HL-60 (cell line): ENCODE measurements around the gene ZNF709.
A peak's percentile ranks its signal among the peaks of the same experiment; 100 is the strongest.

Source experiments
- DNase-seq, 2 experiments: peaks; one replicate each; pipeline ENCODE4 v3.0.0-alpha.2; 2010 to 2020; ENCODE audit warnings: low read depth in 1 of 2, low spot score in 1 of 2
- H3K27ac ChIP-seq: fragments of 250-450 bp; sonication (Bioruptor Pico); replicated peaks from 2 replicates; pipeline ENCODE4 v1.5.1; 2020; ENCODE audit warnings: mild to moderate bottlenecking, moderate library complexity
- H3K27me3 ChIP-seq: fragments of 250-450 bp; sonication (Bioruptor Pico); 2 replicates; pipeline ENCODE4 v1.5.1; 2021; ENCODE audit warnings: mild to moderate bottlenecking, moderate library complexity; ENCODE audit not compliant: insufficient read depth, poor library complexity, severe bottlenecking
- H3K4me3 ChIP-seq: replicated peaks from 2 replicates; pipeline ENCODE4 v1.5.1; 2011; ENCODE audit warnings: mild to moderate bottlenecking, control low read depth, low read length; ENCODE audit not compliant: insufficient read depth
- CTCF ChIP-seq: IDR thresholded peaks from one replicate; pipeline ENCODE4 v1.5.1; 2011; ENCODE audit warnings: low read length, control low read depth, inconsistent platforms; ENCODE audit not compliant: insufficient read depth
- GABPA ChIP-seq: IDR thresholded peaks from 2 replicates; pipeline ENCODE4 v1.6.1; 2012; ENCODE audit warnings: low read depth
- POLR2AphosphoS5 ChIP-seq: IDR thresholded peaks from 2 replicates; pipeline ENCODE4 v1.6.1; 2012; ENCODE audit warnings: low read depth
- SPI1 ChIP-seq: IDR thresholded peaks from 2 replicates; pipeline ENCODE4 v1.6.1; 2012; ENCODE audit warnings: low read depth, mild to moderate bottlenecking, borderline replicate concordance
- long read RNA-seq: library from polyadenylated mRNA; unstranded; transcript quantifications from one replicate; pipeline ENCODE4 v2.0.0, GENCODE V29; 2020
- TF ChIP-seq, protein P1 (sequence below): IDR thresholded peaks from 2 replicates; pipeline ENCODE4 v1.6.1; 2012; ENCODE audit warnings: low read depth; ENCODE audit not compliant: insufficient replicate concordance

The ZNF709 gene
- long read RNA-seq = 0 reads

- peak in 1 of 2 experiments; percentile 84 for DNase-seq
- TF ChIP-seq GABPA (no peak), CTCF (no peak), POLR2AphosphoS5 (no peak), SPI1 (peak; percentile 34; the same call in 1 of the 2 replicates)
- TF ChIP-seq, protein P1, sequence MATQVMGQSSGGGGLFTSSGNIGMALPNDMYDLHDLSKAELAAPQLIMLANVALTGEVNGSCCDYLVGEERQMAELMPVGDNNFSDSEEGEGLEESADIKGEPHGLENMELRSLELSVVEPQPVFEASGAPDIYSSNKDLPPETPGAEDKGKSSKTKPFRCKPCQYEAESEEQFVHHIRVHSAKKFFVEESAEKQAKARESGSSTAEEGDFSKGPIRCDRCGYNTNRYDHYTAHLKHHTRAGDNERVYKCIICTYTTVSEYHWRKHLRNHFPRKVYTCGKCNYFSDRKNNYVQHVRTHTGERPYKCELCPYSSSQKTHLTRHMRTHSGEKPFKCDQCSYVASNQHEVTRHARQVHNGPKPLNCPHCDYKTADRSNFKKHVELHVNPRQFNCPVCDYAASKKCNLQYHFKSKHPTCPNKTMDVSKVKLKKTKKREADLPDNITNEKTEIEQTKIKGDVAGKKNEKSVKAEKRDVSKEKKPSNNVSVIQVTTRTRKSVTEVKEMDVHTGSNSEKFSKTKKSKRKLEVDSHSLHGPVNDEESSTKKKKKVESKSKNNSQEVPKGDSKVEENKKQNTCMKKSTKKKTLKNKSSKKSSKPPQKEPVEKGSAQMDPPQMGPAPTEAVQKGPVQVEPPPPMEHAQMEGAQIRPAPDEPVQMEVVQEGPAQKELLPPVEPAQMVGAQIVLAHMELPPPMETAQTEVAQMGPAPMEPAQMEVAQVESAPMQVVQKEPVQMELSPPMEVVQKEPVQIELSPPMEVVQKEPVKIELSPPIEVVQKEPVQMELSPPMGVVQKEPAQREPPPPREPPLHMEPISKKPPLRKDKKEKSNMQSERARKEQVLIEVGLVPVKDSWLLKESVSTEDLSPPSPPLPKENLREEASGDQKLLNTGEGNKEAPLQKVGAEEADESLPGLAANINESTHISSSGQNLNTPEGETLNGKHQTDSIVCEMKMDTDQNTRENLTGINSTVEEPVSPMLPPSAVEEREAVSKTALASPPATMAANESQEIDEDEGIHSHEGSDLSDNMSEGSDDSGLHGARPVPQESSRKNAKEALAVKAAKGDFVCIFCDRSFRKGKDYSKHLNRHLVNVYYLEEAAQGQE = no peak
- Histone ChIP-seq H3K27ac (no peak within 1 kb of the TSS), H3K27me3 (no peaks in the 10 kb centered on the region), H3K4me3 (no peak within 1 kb of the TSS)
Observed at GRCh38 chr19:12484371-12485051, at the start of gene ZNF709. Gene ZNF709, minus strand, starts transcription at chr19:12484816. Its CDS starts 159 bp downstream, at chr19:12484657.

DNA sequence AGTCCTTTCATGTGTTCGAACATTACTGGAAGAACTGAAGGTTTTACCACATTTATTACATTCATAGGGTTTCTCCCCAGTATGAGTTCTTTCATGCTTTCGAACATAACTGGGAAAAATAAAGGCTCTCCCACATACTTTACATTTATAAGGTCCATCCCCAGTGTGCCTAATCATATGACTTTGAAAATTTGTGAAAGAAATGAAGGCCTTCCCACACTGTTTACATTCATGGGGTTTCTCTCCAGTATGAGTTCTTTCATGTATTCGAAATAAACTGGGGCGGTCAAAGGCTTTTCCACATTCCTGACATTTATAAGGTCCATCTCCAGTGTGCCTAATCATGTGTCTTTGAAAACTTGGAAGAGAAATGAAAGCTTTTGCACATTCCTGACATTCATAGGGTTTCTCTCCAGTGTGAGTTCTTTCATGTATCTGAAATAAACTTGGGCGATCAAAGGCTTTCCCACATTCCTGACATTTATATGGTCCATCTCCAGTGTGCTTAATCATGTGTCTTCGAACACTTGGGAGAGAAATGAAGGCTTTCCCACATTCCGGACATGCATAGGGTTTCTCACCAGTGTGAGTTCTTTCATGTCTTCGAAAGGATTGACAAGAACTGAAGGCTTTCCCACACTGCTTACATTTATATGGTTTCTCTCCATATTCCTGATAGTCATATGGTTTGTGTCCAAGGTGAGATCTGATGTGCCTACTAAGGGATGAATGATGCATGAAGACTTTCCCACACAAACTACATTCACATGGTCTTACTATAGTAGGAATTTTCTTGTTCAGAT, 42.6 kb upstream of the ZNF709 start:
- TF ChIP-seq GABPA (no peak), CTCF (no peak), POLR2AphosphoS5 (peak; percentile 42; the same call in 1 of the 2 replicates), SPI1 (no peak)
- TF ChIP-seq, protein P1 = no peak
- Histone ChIP-seq H3K27ac (no peak overlapping the region), H3K4me3 (no peak overlapping the region), H3K27me3 (no peaks in the 10 kb centered on the region)
- no peak for DNase-seq

GRCh38 chr19:12526542-12526941, 41.9 kb upstream of the ZNF709 start:
- no peak for DNase-seq

More at GRCh38 chr19:12526542-12526941, 41.9 kb upstream of the ZNF709 start:
- H3K27ac ChIP-seq = no peak overlapping the region
- H3K27me3 ChIP-seq = no peaks in the 10 kb centered on the region
- TF ChIP-seq POLR2AphosphoS5 = no peak
- no peak for TF ChIP-seq GABPA
- no peak for TF ChIP-seq CTCF
- TF ChIP-seq, protein P1 = no peak
- no peak for TF ChIP-seq SPI1
- no peak overlapping the region for H3K4me3 ChIP-seq
